ENCODE results near the gene ADGRB2.

DNA sequence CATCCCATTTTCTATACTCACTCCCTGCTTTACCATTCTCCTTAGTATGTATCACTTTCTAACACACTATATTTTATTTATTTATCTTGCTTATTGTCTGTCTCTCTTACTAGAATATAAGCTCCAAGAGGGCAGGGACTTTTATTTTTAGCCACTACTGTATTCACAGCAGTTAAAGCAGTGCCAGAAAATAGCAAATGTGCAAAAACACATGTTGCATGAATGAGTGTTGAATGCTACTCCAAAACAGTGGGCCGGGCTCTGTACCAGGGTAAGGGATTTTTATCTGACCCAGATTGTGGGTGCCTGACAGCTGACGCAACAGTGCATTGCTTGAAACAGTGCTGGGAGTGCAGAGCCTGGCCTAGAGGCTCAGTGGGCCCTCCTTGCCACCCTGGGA, 85.0 kb downstream of the ADGRB2 start:
- TF ChIP-seq, protein P1, sequence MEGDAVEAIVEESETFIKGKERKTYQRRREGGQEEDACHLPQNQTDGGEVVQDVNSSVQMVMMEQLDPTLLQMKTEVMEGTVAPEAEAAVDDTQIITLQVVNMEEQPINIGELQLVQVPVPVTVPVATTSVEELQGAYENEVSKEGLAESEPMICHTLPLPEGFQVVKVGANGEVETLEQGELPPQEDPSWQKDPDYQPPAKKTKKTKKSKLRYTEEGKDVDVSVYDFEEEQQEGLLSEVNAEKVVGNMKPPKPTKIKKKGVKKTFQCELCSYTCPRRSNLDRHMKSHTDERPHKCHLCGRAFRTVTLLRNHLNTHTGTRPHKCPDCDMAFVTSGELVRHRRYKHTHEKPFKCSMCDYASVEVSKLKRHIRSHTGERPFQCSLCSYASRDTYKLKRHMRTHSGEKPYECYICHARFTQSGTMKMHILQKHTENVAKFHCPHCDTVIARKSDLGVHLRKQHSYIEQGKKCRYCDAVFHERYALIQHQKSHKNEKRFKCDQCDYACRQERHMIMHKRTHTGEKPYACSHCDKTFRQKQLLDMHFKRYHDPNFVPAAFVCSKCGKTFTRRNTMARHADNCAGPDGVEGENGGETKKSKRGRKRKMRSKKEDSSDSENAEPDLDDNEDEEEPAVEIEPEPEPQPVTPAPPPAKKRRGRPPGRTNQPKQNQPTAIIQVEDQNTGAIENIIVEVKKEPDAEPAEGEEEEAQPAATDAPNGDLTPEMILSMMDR (IDR thresholded peaks at IDR 0.05; ENCODE audit: low read depth, low read length): no peak
- TF ChIP-seq EZH2phosphoT487 (IDR thresholded peaks at IDR 0.05; ENCODE audit: low read depth): no peak

Measured in OCI-LY3 (cell line).